ENCODE measurements around the gene LTB. TPM values are rescaled to one million over a fixed set of nuclear protein-coding genes. Genes with fewer than 3 reads are reported as not detected.

LTB gene
- total RNA-seq, 2 donors from 2014 or later: 3.4 to 5.7 TPM

DNA sequence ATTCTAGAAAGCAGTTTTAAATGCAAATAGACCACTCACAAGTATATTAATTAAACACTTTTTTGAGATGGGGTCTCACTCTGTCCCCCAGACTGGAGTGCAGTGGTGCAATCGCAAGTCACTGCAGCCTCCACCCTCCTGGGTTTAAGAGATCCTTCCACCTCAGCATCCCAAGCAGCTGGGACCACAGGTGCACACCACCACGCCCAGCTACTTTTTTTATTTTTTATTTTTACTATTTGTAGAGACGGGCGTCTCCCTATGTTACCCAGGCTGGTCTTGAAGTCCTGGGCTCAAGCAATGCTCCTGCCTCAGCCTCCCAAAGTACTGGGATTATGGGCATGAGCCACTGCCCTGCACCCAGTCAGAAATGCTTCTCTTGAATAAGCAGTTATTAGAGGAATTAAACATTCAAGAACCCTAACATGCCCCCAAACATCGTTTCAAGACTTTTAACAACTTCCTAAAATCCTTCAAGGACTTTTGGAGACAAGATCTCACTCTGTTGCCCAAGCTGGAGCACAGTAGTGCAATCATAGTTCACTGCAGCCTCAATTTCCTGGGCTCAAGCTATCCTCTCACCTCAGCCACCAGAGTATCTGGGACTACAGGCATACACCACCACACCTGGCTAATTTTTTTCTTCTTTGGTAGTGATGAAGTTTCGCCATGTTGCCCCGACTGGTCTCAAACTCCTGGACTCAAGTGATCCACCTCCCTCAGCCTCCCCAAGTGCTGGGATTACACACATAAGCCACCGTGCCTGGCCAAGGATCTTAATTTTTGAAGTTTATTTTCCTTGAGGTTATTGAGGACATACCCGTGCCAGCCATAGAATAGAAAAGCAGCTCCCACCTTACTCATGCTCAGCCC is 50.2 kb downstream of the LTB start:
- Histone ChIP-seq H3K27ac (no peak overlapping the region), H3K36me3 (peaks cover 40% of the 10 kb centered on the region), H3K9me3 (no peaks in the 10 kb centered on the region), H3K4me3 (no peak overlapping the region), H3K27me3 (no peaks in the 10 kb centered on the region), H3K9ac (ENCODE audit: low read depth in 2 of 2, low read length in 2 of 2) (no peak overlapping the region), H3K4me1 (no peaks in the 10 kb centered on the region)
- DNase-seq: no peak
- intact Hi-C loops (cut with DNase I): no loop called here
- TF ChIP-seq CTCF (IDR thresholded peaks at IDR 0.05): no peak

DNA sequence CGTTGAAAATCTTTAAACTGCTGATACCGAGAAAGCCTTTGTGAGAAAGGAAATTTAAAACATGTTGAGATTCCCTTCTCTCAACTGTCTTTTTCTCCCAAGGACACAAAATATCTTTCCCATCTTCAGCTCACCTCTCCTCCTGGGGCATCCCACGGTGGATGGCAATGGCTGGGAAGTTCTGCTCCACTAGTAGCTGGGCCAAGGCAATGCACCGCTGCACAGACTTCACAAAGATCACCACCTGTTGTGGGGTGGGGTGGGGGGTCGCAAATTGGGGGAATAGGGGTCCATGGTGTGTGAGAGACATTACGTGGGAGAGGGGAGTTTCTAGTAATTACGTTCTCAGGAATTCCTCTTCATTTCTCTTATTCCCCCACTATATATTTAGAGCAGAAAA is 51.1 kb downstream of the LTB start:
- Histone ChIP-seq H3K4me3 (no peak overlapping the region), H3K36me3 (peaks cover 38% of the 10 kb centered on the region), H3K27ac (no peak overlapping the region), H3K9me3 (no peaks in the 10 kb centered on the region), H3K4me1 (no peaks in the 10 kb centered on the region), H3K27me3 (no peaks in the 10 kb centered on the region), H3K9ac (ENCODE audit: low read depth in 2 of 2, low read length in 2 of 2) (no peak overlapping the region)
- no peak for DNase-seq
- TF ChIP-seq CTCF (IDR thresholded peaks at IDR 0.05): no peak
- intact Hi-C loops (cut with DNase I): no loop called here

DNA sequence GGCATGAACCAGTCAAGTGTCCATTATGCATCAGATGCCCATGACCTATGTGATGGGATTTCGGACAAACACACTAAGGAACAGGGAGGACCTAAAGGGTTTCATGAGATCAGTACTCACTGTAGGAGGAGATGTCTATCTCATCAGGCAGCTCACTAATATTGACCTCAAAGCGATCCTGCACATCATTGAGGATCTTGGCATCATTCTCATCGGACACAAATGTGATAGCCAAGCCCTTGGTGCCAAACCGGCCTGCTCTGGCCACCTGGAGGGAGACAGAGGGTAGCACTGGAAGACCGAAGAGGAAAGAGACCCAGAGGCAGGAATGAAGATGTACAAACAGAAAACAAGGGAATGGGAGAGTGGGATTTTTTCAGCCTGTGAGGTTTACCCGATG is 51.6 kb downstream of the LTB start:
- H3K9me3 ChIP-seq: no peaks in the 10 kb centered on the region
- no peaks in the 10 kb centered on the region for H3K4me1 ChIP-seq
- DNase-seq: no peak
- H3K27ac ChIP-seq: no peak overlapping the region
- no peaks in the 10 kb centered on the region for H3K27me3 ChIP-seq
- peaks cover 33% of the 10 kb centered on the region for H3K36me3 ChIP-seq
- no peak for TF ChIP-seq CTCF (IDR thresholded peaks at IDR 0.05)
- H3K4me3 ChIP-seq: no peak overlapping the region
- no peak overlapping the region for H3K9ac ChIP-seq (ENCODE audit: low read depth in 2 of 2, low read length in 2 of 2)
- intact Hi-C loops (cut with DNase I): no loop called here

Other genes with a start within 250 kb of the LTB start
- gene HLA-B, start 225.2 kb downstream of the LTB start, total RNA-seq: 1,000 to 10,000 TPM; 1,153 to 3,111 TPM
- gene MICA, start 178.8 kb downstream of the LTB start, total RNA-seq: 10 to 100 TPM; 15.0 to 26.7 TPM
- 1 to 10 TPM; 5.6 to 6.7 TPM for gene MICB, start 84.3 kb downstream of the LTB start, total RNA-seq
- not detected for gene MCCD1, start 53.5 kb downstream of the LTB start, total RNA-seq
- 100 to 1,000 TPM; 213 to 422 TPM for gene DDX39B, start 40.4 kb downstream of the LTB start, total RNA-seq
- gene ATP6V1G2, start 35.8 kb downstream of the LTB start, total RNA-seq: under 1 TPM; 0.57 to 0.85 TPM
- gene NFKBIL1, start 34.8 kb downstream of the LTB start, total RNA-seq: 10 to 100 TPM; 16.1 to 18.8 TPM
- 1 to 10 TPM in 1 of 2 donors, under 1 TPM in 1; 0.35 to 2.4 TPM for gene LTA, start 10.1 kb downstream of the LTB start, total RNA-seq
- 1 to 10 TPM in 1 of 2 donors, under 1 TPM in 1; 0.48 to 1.4 TPM for gene TNF, start 6.9 kb downstream of the LTB start, total RNA-seq
- gene LST1, start 3.9 kb upstream of the LTB start, total RNA-seq: 1 to 10 TPM; 4.8 to 9.2 TPM
- gene NCR3, start 10.6 kb upstream of the LTB start, total RNA-seq: under 1 TPM; 0.67 to 0.90 TPM
- 10 to 100 TPM in 1 of 2 donors, 1 to 10 TPM in 1; 5.0 to 20.7 TPM for gene AIF1, start 32.8 kb upstream of the LTB start, total RNA-seq
- gene PRRC2A, start 38.3 kb upstream of the LTB start, total RNA-seq: 100 to 1,000 TPM; 107 to 171 TPM
- 100 to 1,000 TPM; 266 to 337 TPM for gene BAG6, start 70.2 kb upstream of the LTB start, total RNA-seq
- 1 to 10 TPM; 1.6 to 2.4 TPM for gene APOM, start 73.5 kb upstream of the LTB start, total RNA-seq
- gene C6orf47, start 78.4 kb upstream of the LTB start, total RNA-seq: 10 to 100 TPM; 28.3 to 32.8 TPM
- 10 to 100 TPM; 11.0 to 14.9 TPM for gene GPANK1, start 82.6 kb upstream of the LTB start, total RNA-seq
- 100 to 1,000 TPM; 140 to 152 TPM for gene CSNK2B, start 83.7 kb upstream of the LTB start, total RNA-seq
- 1 to 10 TPM; 4.4 to 9.0 TPM for gene LY6G5B, start 87.6 kb upstream of the LTB start, total RNA-seq
- 1 to 10 TPM; 1.9 to 2.8 TPM for gene LY6G5C, start 98.6 kb upstream of the LTB start, total RNA-seq
- gene ABHD16A, start 120.9 kb upstream of the LTB start, total RNA-seq: 10 to 100 TPM; 56.8 to 65.2 TPM
- gene LY6G6F, start 124.4 kb upstream of the LTB start, total RNA-seq: not detected
- not detected for gene LY6G6D, start 132.9 kb upstream of the LTB start, total RNA-seq
- 1 to 10 TPM in 1 of 2 donors, not detected in 1; 2.3 TPM for gene LY6G6C, start 139.3 kb upstream of the LTB start, total RNA-seq
- gene MPIG6B, start 140.9 kb upstream of the LTB start, total RNA-seq: under 1 TPM; 0.19 to 0.57 TPM
- 10 to 100 TPM; 92.1 to 98.7 TPM for gene DDAH2, start 146.9 kb upstream of the LTB start, total RNA-seq
- 100 to 1,000 TPM; 622 to 646 TPM for gene CLIC1, start 154.1 kb upstream of the LTB start, total RNA-seq
- 10 to 100 TPM; 13.3 to 34.2 TPM for gene MSH5, start 157.6 kb upstream of the LTB start, total RNA-seq
- 1 to 10 TPM; 1.7 to 8.9 TPM for gene SAPCD1, start 180.2 kb upstream of the LTB start, total RNA-seq
- 10 to 100 TPM in 1 of 2 donors, 1 to 10 TPM in 1; 6.1 to 10.1 TPM for gene VWA7, start 194.9 kb upstream of the LTB start, total RNA-seq
- gene VARS1, start 213.3 kb upstream of the LTB start, total RNA-seq: 100 to 1,000 TPM in 1 of 2 donors, 10 to 100 TPM in 1; 40.8 to 136 TPM
- gene LSM2, start 224.5 kb upstream of the LTB start, total RNA-seq: 10 to 100 TPM; 37.6 to 61.3 TPM
- 1 to 10 TPM in 1 of 2 donors, under 1 TPM in 1; 0.98 to 1.4 TPM for gene HSPA1L, start 232.9 kb upstream of the LTB start, total RNA-seq
- 100 to 1,000 TPM; 248 to 397 TPM for gene HSPA1A, start 233.1 kb upstream of the LTB start, total RNA-seq
- gene HSPA1B, start 245.3 kb upstream of the LTB start, total RNA-seq: 100 to 1,000 TPM; 278 to 543 TPM